Suprapubic skin (tissue), 4 donors: ENCODE measurements around the gene MCC.

Experiments used
- EP300 ChIP-seq: sonication (generic); formaldehyde crosslinking; IDR thresholded peaks from one replicate; pipeline ENCODE4 v1.6.1; 2017; ENCODE audit warnings: antibody characterized with exemption
- POLR2A ChIP-seq, 2 donors: fragments of 450-650 bp; IDR thresholded peaks; one replicate each; pipeline ENCODE4 v1.6.1; 2017; ENCODE audit warnings: antibody characterized with exemption in 2 of 2, mild to moderate bottlenecking in 2 of 2, moderate library complexity in 2 of 2
- POLR2AphosphoS5 ChIP-seq, 3 donors: sonication (generic); formaldehyde crosslinking; IDR thresholded peaks; one replicate each; pipeline ENCODE4 v1.6.1; 2017; ENCODE audit warnings: antibody characterized with exemption in 3 of 3
- TF ChIP-seq, protein P1 (sequence below), 2 donors: fragments of 200-600 bp in 1 of 2; fragments of 450-650 bp in 1 of 2; sonication (generic) in 1 of 2; IDR thresholded peaks; one replicate each; pipeline ENCODE4 v1.5.1; 2016 to 2019; ENCODE audit warnings: antibody characterized with exemption in 2 of 2, mild to moderate bottlenecking in 1 of 2, moderate library complexity in 1 of 2

DNA sequence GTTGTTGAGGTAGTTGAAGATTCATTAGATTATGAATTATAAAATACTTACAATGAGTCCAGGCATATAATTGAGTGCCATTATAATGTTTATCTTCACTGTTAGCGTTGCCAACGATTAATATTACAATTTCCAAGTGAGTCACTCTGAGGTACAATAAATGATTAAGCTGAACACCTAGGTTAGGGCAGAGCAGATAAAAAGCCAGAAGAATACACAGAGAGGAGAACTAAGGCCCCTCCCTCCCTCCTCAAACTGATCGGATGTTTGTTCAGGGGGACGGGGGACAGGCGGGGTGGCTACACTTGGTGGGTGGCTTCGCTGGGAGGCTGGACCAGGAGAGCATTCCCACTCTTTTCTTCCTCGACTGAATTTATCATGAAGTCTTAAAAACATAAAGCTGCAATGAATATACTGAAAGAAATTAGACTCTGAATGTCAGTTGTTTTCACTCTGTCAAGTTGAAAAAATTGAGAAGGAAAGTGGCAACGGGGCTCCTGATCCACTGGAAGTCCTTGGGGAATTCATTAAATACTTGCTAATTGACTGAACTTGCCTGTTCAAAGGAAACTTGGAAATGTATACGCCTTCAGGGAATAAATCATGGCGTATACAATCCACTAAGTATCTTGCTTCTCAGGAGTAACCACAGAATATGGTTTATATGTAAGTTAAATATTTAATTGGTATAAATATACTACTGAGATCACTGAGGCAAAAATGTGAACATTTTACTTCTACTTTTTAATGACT is 251.5 kb downstream of the MCC start:
- TF ChIP-seq, protein P1, sequence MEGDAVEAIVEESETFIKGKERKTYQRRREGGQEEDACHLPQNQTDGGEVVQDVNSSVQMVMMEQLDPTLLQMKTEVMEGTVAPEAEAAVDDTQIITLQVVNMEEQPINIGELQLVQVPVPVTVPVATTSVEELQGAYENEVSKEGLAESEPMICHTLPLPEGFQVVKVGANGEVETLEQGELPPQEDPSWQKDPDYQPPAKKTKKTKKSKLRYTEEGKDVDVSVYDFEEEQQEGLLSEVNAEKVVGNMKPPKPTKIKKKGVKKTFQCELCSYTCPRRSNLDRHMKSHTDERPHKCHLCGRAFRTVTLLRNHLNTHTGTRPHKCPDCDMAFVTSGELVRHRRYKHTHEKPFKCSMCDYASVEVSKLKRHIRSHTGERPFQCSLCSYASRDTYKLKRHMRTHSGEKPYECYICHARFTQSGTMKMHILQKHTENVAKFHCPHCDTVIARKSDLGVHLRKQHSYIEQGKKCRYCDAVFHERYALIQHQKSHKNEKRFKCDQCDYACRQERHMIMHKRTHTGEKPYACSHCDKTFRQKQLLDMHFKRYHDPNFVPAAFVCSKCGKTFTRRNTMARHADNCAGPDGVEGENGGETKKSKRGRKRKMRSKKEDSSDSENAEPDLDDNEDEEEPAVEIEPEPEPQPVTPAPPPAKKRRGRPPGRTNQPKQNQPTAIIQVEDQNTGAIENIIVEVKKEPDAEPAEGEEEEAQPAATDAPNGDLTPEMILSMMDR (IDR thresholded peaks at IDR 0.05) = no peak
- no peak for TF ChIP-seq POLR2AphosphoS5 (IDR thresholded peaks at IDR 0.05)
- no peak for TF ChIP-seq POLR2A (IDR thresholded peaks at IDR 0.05)
- no peak for TF ChIP-seq EP300
